T-cell (primary cell): Measurements from ENCODE around the gene SMIM10. TPM values are rescaled to one million over a fixed set of nuclear protein-coding genes. Genes with fewer than 3 reads are reported as not detected.

Experiments
- ATAC-seq, 4 experiments: fragments of 200-7000 bp in 3 of 4; fragments of 150-1000 bp in 1 of 4; cut with Tn5 transposase; replicated peaks in 1 of 4; 1 replicate in 3 of 4; 2 replicates in 1 of 4; pipeline ENCODE4 v1.10.0; 2021; ENCODE audit warnings: moderate library complexity in 3 of 4, mild to moderate bottlenecking in 2 of 4, moderate number of reproducible peaks in 1 of 4
- CTCF ChIA-PET, 2 donors: fragments of 300-600 bp; sonication (Branson Sonifier 250); formaldehyde crosslinking; loops; one replicate each; lab custom pipeline; 2022; ENCODE audit warnings: antibody characterized with exemption in 2 of 2; lab: Charles Lee
- POLR2A ChIA-PET, 2 donors: fragments of 300-600 bp; sonication (Branson Sonifier 250); formaldehyde crosslinking; loops; one replicate each; lab custom pipeline; 2022; ENCODE audit warnings: antibody characterized with exemption in 2 of 2; lab: Charles Lee
- DNase-seq, 35 experiments: peaks; one replicate each; pipeline versions ENCODE4 v3.0.0 to v3.0.0-alpha.2; 2013 to 2023
- H3K27ac ChIP-seq: one replicate; pipeline ENCODE4 v1.5.1; 2013; ENCODE audit warnings: low read length
- H3K27me3 ChIP-seq, 2 experiments: replicated peaks in 1 of 2; 1 replicate in 1 of 2; 2 replicates in 1 of 2; pipeline versions ENCODE4 v1.6.1 to v1.7.0; 2013; ENCODE audit warnings: low read length in 1 of 2, mixed read lengths in 1 of 2; ENCODE audit not compliant: control insufficient read depth in 2 of 2, insufficient read depth in 2 of 2; ENCODE audit errors: extremely low read depth in 1 of 2
- H3K36me3 ChIP-seq, 2 donors: 1 replicate in 1 of 2; 2 replicates in 1 of 2; pipeline versions ENCODE4 v1.6.1 to v1.7.0; 2013; ENCODE audit warnings: low read length in 1 of 2; ENCODE audit not compliant: control insufficient read depth in 2 of 2, insufficient read depth in 1 of 2; ENCODE audit errors: extremely low read depth in 1 of 2
- H3K4me1 ChIP-seq, 2 experiments: 1 replicate in 1 of 2; 2 replicates in 1 of 2; pipeline versions ENCODE4 v1.6.1 to v1.7.0; 2013; ENCODE audit warnings: low read length in 2 of 2, mixed read lengths in 1 of 2; ENCODE audit not compliant: insufficient read depth in 2 of 2, control insufficient read depth in 1 of 2; ENCODE audit errors: extremely low read depth in 1 of 2
- H3K4me3 ChIP-seq, 2 donors: 1 replicate in 1 of 2; 2 replicates in 1 of 2; pipeline versions ENCODE4 v1.5.1 to v1.7.0; 2013; ENCODE audit warnings: mild to moderate bottlenecking in 2 of 2, low read length in 1 of 2, moderate library complexity in 1 of 2; ENCODE audit not compliant: control insufficient read depth in 1 of 2; ENCODE audit errors: extremely low read depth in 1 of 2
- H3K9me3 ChIP-seq: 2 replicates; pipeline ENCODE4 v1.7.0; 2013
- H3K27ac Mint-ChIP-seq, 2 donors: one replicate each; pipeline ENCODE4 v1.8.0; 2020 to 2021; ENCODE audit warnings: mild to moderate bottlenecking in 2 of 2, mixed read lengths in 2 of 2
- H3K27me3 Mint-ChIP-seq, 2 donors: one replicate each; pipeline ENCODE4 v1.8.0; 2021 to 2022; ENCODE audit warnings: mixed read lengths in 2 of 2
- H3K36me3 Mint-ChIP-seq: one replicate; pipeline ENCODE4 v1.8.0; 2021; ENCODE audit warnings: mixed read lengths
- H3K4me1 Mint-ChIP-seq, 3 donors: one replicate each; pipeline ENCODE4 v1.8.0; 2020 to 2022; ENCODE audit warnings: mixed read lengths in 3 of 3, mild to moderate bottlenecking in 1 of 3
- H3K4me3 Mint-ChIP-seq, 3 donors: one replicate each; pipeline ENCODE4 v1.8.0; 2020 to 2022; ENCODE audit warnings: mild to moderate bottlenecking in 3 of 3, mixed read lengths in 3 of 3, moderate library complexity in 3 of 3
- H3K9me3 Mint-ChIP-seq, 3 donors: one replicate each; pipeline ENCODE4 v1.8.0; 2020 to 2022; ENCODE audit warnings: mixed read lengths in 3 of 3
- WGBS: methylation state at CpG from one replicate; pipeline ENCODE4 v1.1.5; 2013; ENCODE audit warnings: missing lambda C conversion rate; ENCODE audit not compliant: insufficient coverage; 5-methylcytosine and 5-hydroxymethylcytosine counted together
- total RNA-seq, 35 experiments: library from RNA in 6 of 35; stranded (reverse) in 6 of 35; fragments of 120-200 nt in 1 of 35; gene quantifications; one replicate each; pipeline versions ENCODE4 v1.2.1 to v1.2.4 and lab custom pipeline; 2013 to 2026

SMIM10 gene
- total RNA-seq, 5 donors from 2014 or later (not counting 1 experiment from before 2014, with no cell fraction given): not detected

DNA sequence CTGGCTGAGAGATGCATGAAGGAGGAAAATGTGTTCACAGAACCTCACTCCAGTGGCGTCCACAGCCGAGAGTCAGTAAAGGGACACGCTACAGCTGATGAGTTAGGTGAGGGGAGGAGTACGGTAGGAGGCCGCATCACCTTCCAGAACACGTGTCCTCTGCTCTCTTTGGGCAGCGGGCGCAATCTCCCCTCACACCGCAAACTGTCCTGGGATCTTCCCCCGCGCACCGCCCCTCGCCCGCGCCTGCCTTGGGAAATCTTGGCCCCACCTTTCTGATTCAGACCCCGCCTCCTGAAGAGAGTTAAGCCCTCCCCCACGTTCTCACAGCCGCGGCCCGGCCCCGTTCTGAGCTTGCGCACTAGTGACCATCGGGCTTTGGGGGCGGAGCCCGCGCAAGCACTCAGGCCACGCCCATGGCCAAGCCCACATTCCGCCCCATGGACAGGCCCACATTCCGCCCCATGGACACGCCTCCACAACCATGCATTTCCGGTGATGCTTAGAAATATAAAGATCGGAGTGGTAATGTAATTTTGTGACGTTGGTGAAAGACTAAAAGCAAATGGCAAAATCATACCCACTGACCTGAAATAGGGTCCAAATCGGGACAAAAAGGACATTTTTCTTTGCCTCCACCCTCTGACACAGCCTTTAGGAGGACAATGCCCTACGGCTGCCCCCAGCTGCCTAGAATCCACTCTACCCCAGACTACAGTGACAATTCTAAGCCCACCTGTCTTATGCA is 13.3 kb downstream of the SMIM10 start:
- Mint-ChIP-seq H3K9me3 (no peaks in the 10 kb centered on the region), H3K36me3 (no peaks in the 10 kb centered on the region), H3K27me3 (peaks cover 0 to 32% of the 10 kb centered on the region in 2 donors), H3K27ac (peak overlapping the region; percentile 27 to 77), H3K4me3 (peak overlapping the region; percentile 80 to 86 (median 84)), H3K4me1 (peaks cover 9 to 18% (median 11%) of the 10 kb centered on the region in 3 donors)
- WGBS: 0% methylated on average over 11 of the region's 35 CpGs
- H3K27me3 ChIP-seq: no peaks in the 10 kb centered on the region
- ChIA-PET CTCF (interaction anchor here in 1 of 2 donors (0.5 to 0.6 kb wide), 2 partner anchors 549 to 634 kb away, joined by 3 to 5 read pairs; no protein-coding TSS in a partner anchor), POLR2A (interaction anchor here (0.6 kb wide), 2 partner anchors 1261 to 1862 kb away, joined by 3 to 6 read pairs; no protein-coding TSS in a partner anchor)
- H3K27ac ChIP-seq: no peak overlapping the region
- H3K36me3 ChIP-seq: no peaks in the 10 kb centered on the region
- peaks cover 0 to 9% of the 10 kb centered on the region in 2 experiments for H3K4me1 ChIP-seq
- peak; percentile 92 to 98 (median 94) for ATAC-seq
- peak; percentile 73 to 92 (median 84) for DNase-seq
- no peaks in the 10 kb centered on the region for H3K9me3 ChIP-seq
- H3K4me3 ChIP-seq: peak overlapping the region; percentile 46 to 55

- ChIA-PET POLR2A (no interaction called here), CTCF (no interaction called here)
- WGBS: no CpG with 5 or more reads among the region's 4 CpGs
These were observed 15.4 kb downstream of the SMIM10 start for GRCh38 chrX:135006187-135006586.

GRCh38 chrX:135009057-135009610 is 18.3 kb downstream of the SMIM10 start:
- Mint-ChIP-seq H3K4me3 (no peak overlapping the region), H3K4me1 (peaks cover 2 to 7% (median 2%) of the 10 kb centered on the region in 3 donors), H3K27ac (no peak overlapping the region), H3K9me3 (no peaks in the 10 kb centered on the region), H3K27me3 (peaks cover 0 to 48% of the 10 kb centered on the region in 2 donors), H3K36me3 (no peaks in the 10 kb centered on the region)
- WGBS: no CpG with 5 or more reads among the region's 1 CpG
- ChIA-PET POLR2A (no interaction called here), CTCF (no interaction called here)
- Histone ChIP-seq H3K36me3 (no peaks in the 10 kb centered on the region), H3K27me3 (no peaks in the 10 kb centered on the region), H3K4me3 (no peak overlapping the region), H3K4me1 (peaks cover 0 to 4% of the 10 kb centered on the region in 2 experiments), H3K27ac (no peak overlapping the region), H3K9me3 (no peaks in the 10 kb centered on the region)
- DNase-seq (no peak), ATAC-seq (no peak)

More at GRCh38 chrX:135006187-135006586, 15.4 kb downstream of the SMIM10 start:
- Mint-ChIP-seq H3K27ac (no peak overlapping the region), H3K4me1 (peaks cover 9 to 18% (median 11%) of the 10 kb centered on the region in 3 donors), H3K9me3 (no peaks in the 10 kb centered on the region), H3K36me3 (no peaks in the 10 kb centered on the region), H3K27me3 (peaks cover 0 to 45% of the 10 kb centered on the region in 2 donors), H3K4me3 (no peak overlapping the region)
- DNase-seq (no peak), ATAC-seq (no peak)
- Histone ChIP-seq H3K27ac (no peak overlapping the region), H3K36me3 (no peaks in the 10 kb centered on the region), H3K27me3 (no peaks in the 10 kb centered on the region), H3K9me3 (no peaks in the 10 kb centered on the region), H3K4me3 (no peak overlapping the region), H3K4me1 (peaks cover 0 to 9% of the 10 kb centered on the region in 2 experiments)

- H3K27ac ChIP-seq: no peak overlapping the region
- no peaks in the 10 kb centered on the region for H3K4me1 Mint-ChIP-seq
- peaks cover 0 to 48% of the 10 kb centered on the region in 2 donors for H3K27me3 Mint-ChIP-seq
- H3K36me3 ChIP-seq: no peaks in the 10 kb centered on the region
- H3K4me1 ChIP-seq: no peaks in the 10 kb centered on the region
- H3K9me3 Mint-ChIP-seq: no peaks in the 10 kb centered on the region
- no peaks in the 10 kb centered on the region for H3K27me3 ChIP-seq
- ATAC-seq: no peak
- ChIA-PET POLR2A (no interaction called here), CTCF (no interaction called here)
- no peak overlapping the region for H3K27ac Mint-ChIP-seq
- no peak overlapping the region for H3K4me3 ChIP-seq
- DNase-seq: no peak
- no peaks in the 10 kb centered on the region for H3K9me3 ChIP-seq
- no peaks in the 10 kb centered on the region for H3K36me3 Mint-ChIP-seq
- WGBS: no CpG with 5 or more reads among the region's 4 CpGs
- H3K4me3 Mint-ChIP-seq: no peak overlapping the region
These were observed 19.0 kb downstream of the SMIM10 start for GRCh38 chrX:135009838-135010237.

GRCh38 chrX:135010921-135011320 is 20.1 kb downstream of the SMIM10 start:
- WGBS: 67% methylated on average over 1 of the region's 4 CpGs
- Mint-ChIP-seq H3K4me3 (no peak overlapping the region), H3K36me3 (no peaks in the 10 kb centered on the region), H3K9me3 (no peaks in the 10 kb centered on the region), H3K27me3 (peaks cover 0 to 48% of the 10 kb centered on the region in 2 donors), H3K4me1 (no peaks in the 10 kb centered on the region), H3K27ac (no peak overlapping the region)
- Histone ChIP-seq H3K27ac (no peak overlapping the region), H3K27me3 (no peaks in the 10 kb centered on the region), H3K4me3 (no peak overlapping the region), H3K4me1 (no peaks in the 10 kb centered on the region), H3K36me3 (no peaks in the 10 kb centered on the region), H3K9me3 (no peaks in the 10 kb centered on the region)
- DNase-seq: no peak
- no peak for ATAC-seq
- ChIA-PET CTCF (no interaction called here), POLR2A (no interaction called here)

GRCh38 chrX:135015523-135016245 is 24.9 kb downstream of the SMIM10 start:
- no peak overlapping the region for H3K27ac ChIP-seq
- ChIA-PET CTCF (no interaction called here), POLR2A (no interaction called here)
- Mint-ChIP-seq H3K9me3 (no peaks in the 10 kb centered on the region), H3K27ac (no peak overlapping the region), H3K27me3 (peaks cover 0 to 19% of the 10 kb centered on the region in 2 donors), H3K4me1 (no peaks in the 10 kb centered on the region), H3K36me3 (no peaks in the 10 kb centered on the region), H3K4me3 (no peak overlapping the region)
- H3K36me3 ChIP-seq: no peaks in the 10 kb centered on the region
- H3K4me1 ChIP-seq: no peaks in the 10 kb centered on the region
- H3K27me3 ChIP-seq: no peaks in the 10 kb centered on the region
- no CpG with 5 or more reads among the region's 2 CpGs for WGBS
- H3K4me3 ChIP-seq: no peak overlapping the region
- H3K9me3 ChIP-seq: no peaks in the 10 kb centered on the region
- no peak for ATAC-seq
- DNase-seq: no peak
